Right lobe of liver (tissue), 4 donors: ENCODE results near the gene MED6.

Source experiments
- POLR2A ChIP-seq: fragments of 450-650 bp; IDR thresholded peaks from one replicate; pipeline ENCODE4 v1.6.1; 2017; ENCODE audit warnings: antibody characterized with exemption, mild to moderate bottlenecking
- TF ChIP-seq, protein P1 (sequence below), 4 donors: fragments of 200-600 bp in 3 of 4; fragments of 450-650 bp in 1 of 4; IDR thresholded peaks; one replicate each; pipeline versions ENCODE4 v1.5.1 to v1.8.0; 2016 to 2022; ENCODE audit warnings: antibody characterized with exemption in 4 of 4, mild to moderate bottlenecking in 2 of 4
- donor health status: DM: no; HTN: no; CAD: no.
- donor health status: DM: no; HTN: no; CAD: no.
- donor health status: DM: no; HTN: yes; CAD: no.

DNA sequence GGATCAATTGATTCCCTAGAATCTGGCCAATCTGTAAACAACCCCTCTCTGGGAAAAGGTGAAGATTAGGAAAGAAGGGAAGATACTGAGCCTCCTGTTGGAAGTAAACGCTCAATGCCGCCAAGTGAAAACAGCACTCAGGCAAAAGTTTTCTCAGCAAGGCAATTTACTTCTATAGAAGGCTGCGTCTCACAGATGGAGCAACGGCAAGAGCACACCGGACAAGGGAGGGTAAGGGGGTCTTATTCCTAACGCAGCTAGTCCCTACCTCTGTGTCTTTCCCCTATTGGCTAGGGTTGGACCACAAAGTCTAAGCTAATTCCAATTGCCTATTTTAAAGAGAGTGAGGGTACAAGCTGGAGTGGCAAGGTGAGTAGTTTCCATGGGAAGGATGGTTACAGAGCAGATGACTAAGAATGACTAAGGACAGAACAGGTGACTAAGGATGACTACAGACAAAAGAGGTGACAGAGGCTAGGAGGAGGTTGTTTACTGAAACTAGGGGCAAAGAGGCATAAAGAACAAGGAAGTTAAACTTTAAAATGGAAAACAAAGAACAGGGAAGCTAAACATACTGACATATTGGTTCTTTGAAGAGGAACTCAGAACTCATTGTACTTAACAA is 35.6 kb upstream of the MED6 start:
- TF ChIP-seq, protein P1, sequence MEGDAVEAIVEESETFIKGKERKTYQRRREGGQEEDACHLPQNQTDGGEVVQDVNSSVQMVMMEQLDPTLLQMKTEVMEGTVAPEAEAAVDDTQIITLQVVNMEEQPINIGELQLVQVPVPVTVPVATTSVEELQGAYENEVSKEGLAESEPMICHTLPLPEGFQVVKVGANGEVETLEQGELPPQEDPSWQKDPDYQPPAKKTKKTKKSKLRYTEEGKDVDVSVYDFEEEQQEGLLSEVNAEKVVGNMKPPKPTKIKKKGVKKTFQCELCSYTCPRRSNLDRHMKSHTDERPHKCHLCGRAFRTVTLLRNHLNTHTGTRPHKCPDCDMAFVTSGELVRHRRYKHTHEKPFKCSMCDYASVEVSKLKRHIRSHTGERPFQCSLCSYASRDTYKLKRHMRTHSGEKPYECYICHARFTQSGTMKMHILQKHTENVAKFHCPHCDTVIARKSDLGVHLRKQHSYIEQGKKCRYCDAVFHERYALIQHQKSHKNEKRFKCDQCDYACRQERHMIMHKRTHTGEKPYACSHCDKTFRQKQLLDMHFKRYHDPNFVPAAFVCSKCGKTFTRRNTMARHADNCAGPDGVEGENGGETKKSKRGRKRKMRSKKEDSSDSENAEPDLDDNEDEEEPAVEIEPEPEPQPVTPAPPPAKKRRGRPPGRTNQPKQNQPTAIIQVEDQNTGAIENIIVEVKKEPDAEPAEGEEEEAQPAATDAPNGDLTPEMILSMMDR (IDR thresholded peaks at IDR 0.05) = no peak
- TF ChIP-seq POLR2A = no peak
